ENCODE data around the gene RPH3AL.

GRCh38 chr17:260944-261343 is 91.7 kb downstream of the RPH3AL start:
- TF ChIP-seq POLR2A (IDR thresholded peaks at IDR 0.05) = no peak
- no peak for TF ChIP-seq CTCF (IDR thresholded peaks at IDR 0.05)
